HG02759 (cell line): ENCODE results near the gene SCP2.
"Not testable (repeated sequence)": the region's sequence is repeated elsewhere in the genome, so short reads cannot be mapped to it uniquely, and the experiment has no call there.

Experiments
- ATAC-seq: cut with Tn5 transposase; IDR thresholded peaks from one replicate; pipeline ENCODE4 v1.9.1; 2021; ENCODE audit warnings: mild to moderate bottlenecking, moderate library complexity; ENCODE audit not compliant: unreplicated experiment

Gene SCP2

GRCh38 chr1:52967666-52968065 is 40.6 kb downstream of the SCP2 start:
- ATAC-seq = no peak

- ATAC-seq = not testable (repeated sequence)
Measured at GRCh38 chr1:52969234-52969633, 42.2 kb downstream of the SCP2 start.

GRCh38 chr1:52970149-52970548 is 43.1 kb downstream of the SCP2 start:
- ATAC-seq = no peak

GRCh38 chr1:52973841-52974240 is 46.8 kb downstream of the SCP2 start:
- ATAC-seq = no peak

- no peak for ATAC-seq
Measured at GRCh38 chr1:52976183-52977035, 49.3 kb downstream of the SCP2 start.

GRCh38 chr1:52978045-52978444 is 51.0 kb downstream of the SCP2 start:
- no peak for ATAC-seq

GRCh38 chr1:52992733-52993132 is 65.7 kb downstream of the SCP2 start:
- not testable (repeated sequence) for ATAC-seq

GRCh38 chr1:52994656-52995055 is 67.6 kb downstream of the SCP2 start:
- ATAC-seq = no peak

GRCh38 chr1:52996653-52997052 is 69.6 kb downstream of the SCP2 start:
- ATAC-seq = no peak

GRCh38 chr1:53001128-53001527 is 74.1 kb downstream of the SCP2 start:
- ATAC-seq = no peak

- ATAC-seq = not testable (repeated sequence)
Measured at GRCh38 chr1:53006612-53007011, 79.5 kb downstream of the SCP2 start.

GRCh38 chr1:53010247-53010646 is 83.2 kb downstream of the SCP2 start:
- ATAC-seq = not testable (repeated sequence)

- ATAC-seq = no peak
Measured at GRCh38 chr1:53011175-53011574, 84.1 kb downstream of the SCP2 start.

- peak; percentile 87 for ATAC-seq
Measured at GRCh38 chr1:53014791-53015507, 87.9 kb downstream of the SCP2 start.

- no peak for ATAC-seq
Measured at GRCh38 chr1:53015508-53015860, 88.4 kb downstream of the SCP2 start.

- ATAC-seq = no peak
Measured at GRCh38 chr1:53016705-53017104, 89.6 kb downstream of the SCP2 start.

GRCh38 chr1:53020588-53020987 is 93.5 kb downstream of the SCP2 start:
- no peak for ATAC-seq

- ATAC-seq = no peak
Measured at GRCh38 chr1:53022179-53022578, 95.1 kb downstream of the SCP2 start.

- ATAC-seq = no peak
Measured at GRCh38 chr1:53023546-53023945, 96.5 kb downstream of the SCP2 start.

GRCh38 chr1:53024117-53024516 is 97.0 kb downstream of the SCP2 start:
- ATAC-seq = no peak

GRCh38 chr1:53025034-53025768 is 98.1 kb downstream of the SCP2 start:
- no peak for ATAC-seq

GRCh38 chr1:53025769-53026112 is 98.7 kb downstream of the SCP2 start:
- no peak for ATAC-seq
